GM12878 (cell line): ENCODE results near the gene YY1. TPM values are rescaled to one million over a fixed set of nuclear protein-coding genes. Genes with fewer than 3 reads are reported as not detected.

Experiments
- CEBPZ ChIP-seq: fragments of 150-350 bp; IDR thresholded peaks from 2 replicates; pipeline ENCODE4 v1.6.1; 2016; ENCODE audit warnings: low read depth, low read length
- ETV6 ChIP-seq, 2 experiments: fragments of 450-650 bp in 1 of 2; IDR thresholded peaks in 1 of 2; conservative IDR thresholded peaks in 1 of 2; 2 replicates each; pipeline ENCODE4 v1.6.1; 2014; ENCODE audit warnings: antibody characterized with exemption in 1 of 2, borderline replicate concordance in 1 of 2, low read depth in 1 of 2, mild to moderate bottlenecking in 1 of 2, moderate library complexity in 1 of 2
- IRF5 ChIP-seq: fragments of 450-650 bp; IDR thresholded peaks from 2 replicates; pipeline ENCODE4 v1.6.1; 2017; ENCODE audit warnings: borderline replicate concordance
- MEF2A ChIP-seq: IDR thresholded peaks from 2 replicates; pipeline ENCODE4 v1.6.1; 2011; ENCODE audit warnings: low read depth, mild to moderate bottlenecking, low read length, moderate library complexity; ENCODE audit not compliant: insufficient read depth
- MYC ChIP-seq: IDR thresholded peaks from 2 replicates; pipeline ENCODE4 v1.6.1; 2011; ENCODE audit warnings: mild to moderate bottlenecking, low read length, moderate library complexity, inconsistent platforms; ENCODE audit not compliant: insufficient read depth, insufficient replicate concordance, insufficient read length, severe bottlenecking
- PAX5 ChIP-seq: IDR thresholded peaks from 2 replicates; pipeline ENCODE4 v1.6.1; 2011; ENCODE audit warnings: low read depth, low read length, borderline replicate concordance
- POLR2AphosphoS2 ChIP-seq: IDR thresholded peaks from 2 replicates; pipeline ENCODE4 v1.6.1; 2011; ENCODE audit warnings: low read depth, mild to moderate bottlenecking, low read length, improper control_type of control experiment, moderate library complexity
- POU2F2 ChIP-seq: IDR thresholded peaks from 3 replicates; pipeline ENCODE4 v1.6.1; 2011; ENCODE audit warnings: low read depth, mild to moderate bottlenecking, low read length, borderline replicate concordance
- SMC3 ChIP-seq: IDR thresholded peaks from 2 replicates; pipeline ENCODE4 v1.6.1; 2011; ENCODE audit warnings: low read length, improper control_type of control experiment, borderline replicate concordance
- SP1 ChIP-seq: IDR thresholded peaks from one replicate; pipeline ENCODE4 v1.6.1; 2011; ENCODE audit warnings: low read depth, low read length
- SREBF1 ChIP-seq: IDR thresholded peaks from 2 replicates; pipeline ENCODE4 v1.6.1; 2012; ENCODE audit warnings: mild to moderate bottlenecking, low read length
- TAF1 ChIP-seq: IDR thresholded peaks from 2 replicates; pipeline ENCODE4 v1.6.1; 2011; ENCODE audit warnings: mild to moderate bottlenecking, low read depth, low read length, borderline replicate concordance
- USF1 ChIP-seq: IDR thresholded peaks from 2 replicates; pipeline ENCODE4 v1.6.1; 2011; ENCODE audit warnings: borderline replicate concordance, low read depth, mild to moderate bottlenecking, moderate library complexity, mixed read lengths, low read length; ENCODE audit not compliant: insufficient read depth; ENCODE audit errors: extremely low read length
- ZBTB33 ChIP-seq: fragments of 450-650 bp; IDR thresholded peaks from 2 replicates; pipeline ENCODE4 v1.6.1; 2017; ENCODE audit warnings: mild to moderate bottlenecking
- ZNF207 ChIP-seq: fragments of 450-650 bp; IDR thresholded peaks from 2 replicates; pipeline ENCODE4 v1.6.1; 2014; ENCODE audit warnings: antibody characterized with exemption, mild to moderate bottlenecking, borderline replicate concordance
- ZNF687 ChIP-seq: fragments of 450-650 bp; IDR thresholded peaks from 2 replicates; pipeline ENCODE4 v1.6.1; 2017; ENCODE audit warnings: mild to moderate bottlenecking, moderate library complexity
- ZZZ3 ChIP-seq: IDR thresholded peaks from 2 replicates; pipeline ENCODE4 v1.6.1; 2011; ENCODE audit warnings: low read depth; ENCODE audit not compliant: control insufficient read depth, insufficient read length
- polyA plus RNA-seq, 11 experiments: library from polyadenylated mRNA; depleted of rRNA in 4 of 11; unstranded in 6 of 11; stranded (reverse) in 5 of 11; fragments of >200 nt; fragmentation: Nextera tagmentation in 4 of 11; fragmentation: Illumina TruSeq in 1 of 11; extraction: Ambion mirVana in 4 of 11; extraction: Trizol in 1 of 11; gene quantifications; 1 replicate in 1 of 11; 2 replicates in 10 of 11; pipeline versions ENCODE4 v1.2.1 to v1.2.3, GENCODE V29; 2011 to 2016; ENCODE audit warnings: inconsistent platforms in 2 of 11, missing spikeins in 2 of 11, low read depth in 1 of 11
- total RNA-seq, 4 experiments: library from RNA; depleted of rRNA in 3 of 4; stranded (reverse); fragments of >200 nt in 3 of 4; fragmentation: Illumina TruSeq in 1 of 4; extraction: Trizol in 1 of 4; gene quantifications; 2 replicates each; pipeline versions ENCODE4 v1.2.1 to v1.2.3, GENCODE V29; 2013 to 2021

Gene YY1
- total and polyA plus RNA-seq, 10 of the 15 experiments (the other 5 are each of a cell fraction or from before 2014, with no cell fraction given), result 23.7 to 74.0 (median 39.9) TPM

- TF ChIP-seq USF1, result no peak
- no peak for TF ChIP-seq CEBPZ
- no peak for TF ChIP-seq SP1
- no peak for TF ChIP-seq MYC
- no peak for TF ChIP-seq ZBTB33
- no peak for TF ChIP-seq MEF2A
- TF ChIP-seq TAF1, result peak; percentile 53; the same call in 1 of the 2 replicates
- TF ChIP-seq PAX5, result no peak
- no peak for TF ChIP-seq SREBF1
- no peak for TF ChIP-seq ZNF207
- TF ChIP-seq IRF5, result no peak
- no peak for TF ChIP-seq SMC3
- no peak for TF ChIP-seq POLR2AphosphoS2
- TF ChIP-seq ZNF687, result no peak
- TF ChIP-seq ETV6 (conservative IDR thresholded peaks at IDR 0.05 in 1 of 2, IDR thresholded peaks at IDR 0.05 in 1 of 2; ENCODE audit: borderline replicate concordance in 1 of 2, low read depth in 1 of 2), result no peak
- TF ChIP-seq ZZZ3, result no peak
- TF ChIP-seq POU2F2, result 0 out of 3 replicates have a peak, but pooled peaks have one; percentile 35
These were observed 17.3 kb upstream of the YY1 start (continued) for GRCh38 chr14:100221533-100222223.
